Esophagus squamous epithelium (tissue), 4 donors: ENCODE measurements around the gene IL10.

Experiments used
- CTCF ChIP-seq, 6 experiments: fragments of 450-650 bp in 4 of 6; fragments of 200-600 bp in 2 of 6; sonication (generic) in 2 of 6; IDR thresholded peaks; one replicate each; pipeline ENCODE4 v1.5.1; 2016 to 2019; ENCODE audit warnings: antibody characterized with exemption in 6 of 6, mild to moderate bottlenecking in 4 of 6, moderate library complexity in 4 of 6
- POLR2A ChIP-seq, 4 donors: fragments of 450-650 bp; IDR thresholded peaks; one replicate each; pipeline ENCODE4 v1.6.1; 2017; ENCODE audit warnings: antibody characterized with exemption in 4 of 4, mild to moderate bottlenecking in 4 of 4, moderate library complexity in 3 of 4

- TF ChIP-seq POLR2A (IDR thresholded peaks at IDR 0.05) (no peak), CTCF (IDR thresholded peaks at IDR 0.05) (peak in 4 of 6 experiments; percentile 6 to 40 (median 22))
These were observed 36.3 kb upstream of the IL10 start for GRCh38 chr1:206808615-206809014.
